Adrenal gland (tissue), 5 donors: ENCODE measurements around the gene CDH2.

Experiments
- CTCF ChIP-seq, 6 experiments: fragments of 450-650 bp in 4 of 6; fragments of 200-600 bp in 2 of 6; sonication (generic) in 1 of 6; IDR thresholded peaks; 1 replicate in 5 of 6; 2 replicates in 1 of 6; pipeline versions ENCODE4 v1.5.1 to v1.8.0; 2016 to 2021; ENCODE audit warnings: antibody characterized with exemption in 6 of 6, mild to moderate bottlenecking in 2 of 6, moderate library complexity in 1 of 6
- POLR2A ChIP-seq, 2 donors: fragments of 450-650 bp; IDR thresholded peaks; one replicate each; pipeline ENCODE4 v1.6.1; 2017; ENCODE audit warnings: antibody characterized with exemption in 2 of 2, mild to moderate bottlenecking in 2 of 2, moderate library complexity in 1 of 2
- donor health status: DM: no; HTN: no; CAD: no.

GRCh38 chr18:28041366-28041765 lies 135.6 kb downstream of the CDH2 start:
- no peak for TF ChIP-seq CTCF (IDR thresholded peaks at IDR 0.05)
- no peak for TF ChIP-seq POLR2A (IDR thresholded peaks at IDR 0.05)
